Activated T-cell treated with anti-CD3 and anti-CD28 coated beads, Interleukin-2, amount 50 U/mL, for 4 hours (primary cell): ENCODE results near the gene CFAP107. TPM values are rescaled to one million over a fixed set of nuclear protein-coding genes. Genes with fewer than 3 reads are reported as not detected.
"Not testable (repeated sequence)": the region's sequence is repeated elsewhere in the genome, so short reads cannot be mapped to it uniquely, and the experiment has no call there.

ENCODE experiments used
- ATAC-seq, 2 donors: fragments of 200-7000 bp; cut with Tn5 transposase; one replicate each; pipeline ENCODE4 v1.10.0; 2021
- DNase-seq: peaks from one replicate; pipeline ENCODE4 v3.0.0-alpha.2; 2020
- H3K27me3 Mint-ChIP-seq: one replicate; pipeline ENCODE4 v1.8.0; 2021; ENCODE audit warnings: low read depth, mixed read lengths
- H3K36me3 Mint-ChIP-seq: one replicate; pipeline ENCODE4 v1.8.0; 2022; ENCODE audit warnings: mixed read lengths; ENCODE audit not compliant: insufficient read depth
- H3K4me1 Mint-ChIP-seq: one replicate; pipeline ENCODE4 v1.8.0; 2021; ENCODE audit warnings: low read depth, mixed read lengths
- H3K4me3 Mint-ChIP-seq: one replicate; pipeline ENCODE4 v1.8.0; 2021; ENCODE audit warnings: mild to moderate bottlenecking, moderate library complexity, mixed read lengths
- H3K9me3 Mint-ChIP-seq: one replicate; pipeline ENCODE4 v1.8.0; 2021; ENCODE audit warnings: mixed read lengths
- total RNA-seq, 3 donors: library from RNA; stranded (reverse); gene quantifications; one replicate each; pipeline ENCODE4 v1.2.1, GENCODE V29; 2021

The CFAP107 gene
- total RNA-seq, 3 donors from 2014 or later: not detected

- DNase-seq: no peak
- no peaks in the 10 kb centered on the region for H3K4me1 Mint-ChIP-seq
- H3K4me3 Mint-ChIP-seq: no peak overlapping the region
- H3K27me3 Mint-ChIP-seq: peaks cover 8% of the 10 kb centered on the region
- no peak for ATAC-seq
- no peaks in the 10 kb centered on the region for H3K36me3 Mint-ChIP-seq
- no peaks in the 10 kb centered on the region for H3K9me3 Mint-ChIP-seq
These were observed 32.1 kb downstream of the CFAP107 start for GRCh38 chr1:12778061-12778460.

- Mint-ChIP-seq H3K4me1 (no peaks in the 10 kb centered on the region), H3K36me3 (no peaks in the 10 kb centered on the region)
- DNase-seq: no peak
These were observed 32.9 kb downstream of the CFAP107 start for GRCh38 chr1:12778907-12779306.

GRCh38 chr1:12781488-12781887 lies 35.5 kb downstream of the CFAP107 start:
- not testable (repeated sequence) for H3K4me1 Mint-ChIP-seq, H3K4me3 Mint-ChIP-seq, H3K27me3 Mint-ChIP-seq, DNase-seq, H3K36me3 Mint-ChIP-seq, ATAC-seq
- peaks cover 13% of the 10 kb centered on the region for H3K9me3 Mint-ChIP-seq

More at GRCh38 chr1:12778907-12779306, 32.9 kb downstream of the CFAP107 start:
- Mint-ChIP-seq H3K9me3 (peaks cover 3% of the 10 kb centered on the region), H3K4me3 (no peak overlapping the region), H3K27me3 (peaks cover 6% of the 10 kb centered on the region)
- ATAC-seq: no peak

- not testable (repeated sequence) for ATAC-seq, H3K36me3 Mint-ChIP-seq
These were observed 37.8 kb downstream of the CFAP107 start for GRCh38 chr1:12783783-12784182.

GRCh38 chr1:12784729-12785128 lies 38.7 kb downstream of the CFAP107 start:
- ATAC-seq, H3K4me3 Mint-ChIP-seq, H3K36me3 Mint-ChIP-seq, DNase-seq, H3K27me3 Mint-ChIP-seq, H3K4me1 Mint-ChIP-seq: not testable (repeated sequence)
- peaks cover 15% of the 10 kb centered on the region for H3K9me3 Mint-ChIP-seq

More at GRCh38 chr1:12783783-12784182, 37.8 kb downstream of the CFAP107 start:
- H3K27me3 Mint-ChIP-seq, DNase-seq, H3K4me3 Mint-ChIP-seq, H3K4me1 Mint-ChIP-seq: not testable (repeated sequence)
- peaks cover 15% of the 10 kb centered on the region for H3K9me3 Mint-ChIP-seq

- not testable (repeated sequence) for ATAC-seq, H3K4me1 Mint-ChIP-seq, H3K36me3 Mint-ChIP-seq, H3K4me3 Mint-ChIP-seq, H3K27me3 Mint-ChIP-seq, H3K9me3 Mint-ChIP-seq, DNase-seq
These were observed 45.1 kb downstream of the CFAP107 start, which contains the start of gene PRAMEF1 for GRCh38 chr1:12791097-12791496. PRAMEF1 (plus strand) TSS chr1:12791397; CDS start chr1:12793228, 1,831 bp downstream.

GRCh38 chr1:12798911-12799310 lies 52.9 kb downstream of the CFAP107 start:
- DNase-seq (no peak), ATAC-seq (no peak)
- Mint-ChIP-seq H3K27me3 (peaks cover 2% of the 10 kb centered on the region), H3K4me3 (no peak overlapping the region), H3K36me3 (no peaks in the 10 kb centered on the region), H3K4me1 (no peaks in the 10 kb centered on the region), H3K9me3 (peaks cover 4% of the 10 kb centered on the region)

GRCh38 chr1:12799730-12800129 lies 53.7 kb downstream of the CFAP107 start:
- DNase-seq (no peak), ATAC-seq (no peak)
- Mint-ChIP-seq H3K4me3 (no peak overlapping the region), H3K4me1 (no peaks in the 10 kb centered on the region), H3K9me3 (peaks cover 9% of the 10 kb centered on the region), H3K27me3 (peaks cover 7% of the 10 kb centered on the region), H3K36me3 (no peaks in the 10 kb centered on the region)

- H3K4me1 Mint-ChIP-seq: no peaks in the 10 kb centered on the region
- H3K4me3 Mint-ChIP-seq: no peak overlapping the region
- DNase-seq: no peak
- H3K36me3 Mint-ChIP-seq: no peaks in the 10 kb centered on the region
- H3K9me3 Mint-ChIP-seq: peaks cover 7% of the 10 kb centered on the region
- peaks cover 40% of the 10 kb centered on the region for H3K27me3 Mint-ChIP-seq
- no peak for ATAC-seq
These were observed 63.9 kb downstream of the CFAP107 start for GRCh38 chr1:12809933-12810332.

- DNase-seq (no peak), ATAC-seq (no peak)
- H3K27me3 Mint-ChIP-seq: peaks cover 33% of the 10 kb centered on the region
- H3K9me3 Mint-ChIP-seq: peaks cover 2% of the 10 kb centered on the region
- H3K4me1 Mint-ChIP-seq: no peaks in the 10 kb centered on the region
- no peak overlapping the region for H3K4me3 Mint-ChIP-seq
- no peaks in the 10 kb centered on the region for H3K36me3 Mint-ChIP-seq
These were observed 64.8 kb downstream of the CFAP107 start for GRCh38 chr1:12810691-12811408.

- ATAC-seq: no peak
- peaks cover 32% of the 10 kb centered on the region for H3K27me3 Mint-ChIP-seq
These were observed 65.4 kb downstream of the CFAP107 start for GRCh38 chr1:12811409-12811784.

More at GRCh38 chr1:12811409-12811784, 65.4 kb downstream of the CFAP107 start:
- no peaks in the 10 kb centered on the region for H3K36me3 Mint-ChIP-seq
- peaks cover 2% of the 10 kb centered on the region for H3K9me3 Mint-ChIP-seq
- no peak for DNase-seq
- no peaks in the 10 kb centered on the region for H3K4me1 Mint-ChIP-seq
- H3K4me3 Mint-ChIP-seq: no peak overlapping the region

Other genes with a start within 250 kb of the CFAP107 start
- 10 to 100 TPM; 60.4 to 72.6 (median 69.9) TPM for gene DHRS3, start 128.0 kb upstream of the CFAP107 start, total RNA-seq
- not detected for gene AADACL4, start 102.1 kb upstream of the CFAP107 start, total RNA-seq
- not detected for gene AADACL3, start 30.1 kb upstream of the CFAP107 start, total RNA-seq
- not detected for gene PRAMEF12, start 27.5 kb downstream of the CFAP107 start, total RNA-seq
- gene PRAMEF1, start 45.2 kb downstream of the CFAP107 start, total RNA-seq: not detected
- gene PRAMEF11, start 85.2 kb downstream of the CFAP107 start, total RNA-seq: not detected
- not detected for gene HNRNPCL1, start 102.5 kb downstream of the CFAP107 start, total RNA-seq
- not detected for gene PRAMEF2, start 110.9 kb downstream of the CFAP107 start, total RNA-seq
- not detected for gene PRAMEF4, start 140.0 kb downstream of the CFAP107 start, total RNA-seq
- gene PRAMEF10, start 152.1 kb downstream of the CFAP107 start, total RNA-seq: not detected
- gene PRAMEF7, start 170.4 kb downstream of the CFAP107 start, total RNA-seq: not detected
- gene PRAMEF6, start 201.4 kb downstream of the CFAP107 start, total RNA-seq: not detected